Lower leg skin (tissue), 3 donors: ENCODE measurements around the gene ZNF850.
"Not testable (repeated sequence)": the region's sequence is repeated elsewhere in the genome, so short reads cannot be mapped to it uniquely, and the experiment has no call there.

Experiments
- POLR2A ChIP-seq, 2 donors: fragments of 450-650 bp; IDR thresholded peaks; one replicate each; pipeline ENCODE4 v1.6.1; 2016 to 2017; ENCODE audit warnings: antibody characterized with exemption in 2 of 2, mild to moderate bottlenecking in 1 of 2, moderate library complexity in 1 of 2
- TF ChIP-seq, protein P1 (sequence below), 3 donors: fragments of 450-650 bp; IDR thresholded peaks; one replicate each; pipeline ENCODE4 v1.5.1; 2016; ENCODE audit warnings: antibody characterized with exemption in 3 of 3, mild to moderate bottlenecking in 3 of 3, moderate library complexity in 2 of 3

DNA sequence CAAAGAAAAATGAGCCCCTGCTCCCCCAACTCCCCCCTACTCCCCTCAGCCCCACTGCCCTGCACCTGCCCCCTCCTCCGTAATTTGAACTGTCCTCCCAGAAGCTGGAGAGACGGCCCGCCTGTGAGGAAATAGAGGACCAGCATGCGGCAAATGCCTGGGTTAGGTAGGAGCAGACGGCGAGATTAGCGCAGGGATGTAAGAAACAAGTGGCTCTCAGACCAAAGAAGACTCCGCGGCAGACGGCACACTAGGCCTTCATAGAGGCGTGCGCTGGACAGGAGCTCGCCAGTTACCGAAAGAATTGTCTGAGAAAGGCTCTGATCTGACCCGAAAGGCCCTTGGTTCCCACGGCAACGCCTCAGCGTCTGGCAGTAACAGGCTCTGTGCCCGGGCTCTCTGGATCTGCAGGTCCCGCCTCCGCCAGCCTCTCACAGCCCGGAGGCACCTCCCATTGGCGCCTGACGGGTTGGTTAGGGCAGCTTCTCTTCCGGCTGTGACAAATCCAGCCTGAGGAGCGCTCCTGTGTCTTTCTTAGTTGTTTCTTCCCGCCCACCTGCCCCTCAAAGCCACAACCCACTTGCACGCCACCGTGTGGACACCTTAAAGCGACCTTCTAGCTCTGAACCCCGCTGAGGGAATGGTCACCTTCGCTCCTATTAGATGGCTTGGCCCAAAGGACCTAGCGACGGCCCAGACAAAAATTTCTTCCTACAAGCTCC, 19.0 kb upstream of the ZNF850 start:
- TF ChIP-seq, protein P1, sequence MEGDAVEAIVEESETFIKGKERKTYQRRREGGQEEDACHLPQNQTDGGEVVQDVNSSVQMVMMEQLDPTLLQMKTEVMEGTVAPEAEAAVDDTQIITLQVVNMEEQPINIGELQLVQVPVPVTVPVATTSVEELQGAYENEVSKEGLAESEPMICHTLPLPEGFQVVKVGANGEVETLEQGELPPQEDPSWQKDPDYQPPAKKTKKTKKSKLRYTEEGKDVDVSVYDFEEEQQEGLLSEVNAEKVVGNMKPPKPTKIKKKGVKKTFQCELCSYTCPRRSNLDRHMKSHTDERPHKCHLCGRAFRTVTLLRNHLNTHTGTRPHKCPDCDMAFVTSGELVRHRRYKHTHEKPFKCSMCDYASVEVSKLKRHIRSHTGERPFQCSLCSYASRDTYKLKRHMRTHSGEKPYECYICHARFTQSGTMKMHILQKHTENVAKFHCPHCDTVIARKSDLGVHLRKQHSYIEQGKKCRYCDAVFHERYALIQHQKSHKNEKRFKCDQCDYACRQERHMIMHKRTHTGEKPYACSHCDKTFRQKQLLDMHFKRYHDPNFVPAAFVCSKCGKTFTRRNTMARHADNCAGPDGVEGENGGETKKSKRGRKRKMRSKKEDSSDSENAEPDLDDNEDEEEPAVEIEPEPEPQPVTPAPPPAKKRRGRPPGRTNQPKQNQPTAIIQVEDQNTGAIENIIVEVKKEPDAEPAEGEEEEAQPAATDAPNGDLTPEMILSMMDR (IDR thresholded peaks at IDR 0.05): not testable (repeated sequence)
- TF ChIP-seq POLR2A (IDR thresholded peaks at IDR 0.05): not testable (repeated sequence)
